Heart left ventricle (tissue), 16 donors: Measurements from ENCODE around the gene MTRFR. TPM values are rescaled to one million over a fixed set of nuclear protein-coding genes. Genes with fewer than 3 reads are reported as not detected.

ENCODE experiments used
- ATAC-seq, 4 donors: fragments of 200-7000 bp; cut with Tn5 transposase; one replicate each; pipeline ENCODE4 v1.9.1; 2020 to 2022; ENCODE audit warnings: moderate library complexity in 4 of 4, mild to moderate bottlenecking in 3 of 4, moderate number of reproducible peaks in 1 of 4
- DNase-seq, 5 donors: peaks; one replicate each; pipeline ENCODE4 v3.0.0-alpha.2; 2020
- H3K27ac ChIP-seq, 12 donors: fragments of 200-600 bp; sonication (generic) in 4 of 12; one replicate each; pipeline versions ENCODE4 v1.5.0 to v1.8.0; 2016 to 2022; ENCODE audit warnings: mild to moderate bottlenecking in 2 of 12
- H3K27me3 ChIP-seq, 9 donors: fragments of 200-600 bp; sonication (generic) in 2 of 9; one replicate each; pipeline versions ENCODE4 v1.5.1 to v1.8.0; 2016 to 2022; ENCODE audit warnings: mild to moderate bottlenecking in 3 of 9
- H3K36me3 ChIP-seq, 9 donors: fragments of 200-600 bp; sonication (generic) in 2 of 9; one replicate each; pipeline versions ENCODE4 v1.5.0 to v1.8.0; 2018 to 2022; ENCODE audit warnings: mild to moderate bottlenecking in 2 of 9
- H3K4me1 ChIP-seq, 12 donors: fragments of 200-600 bp; sonication (generic) in 4 of 12; one replicate each; pipeline versions ENCODE4 v1.5.0 to v1.8.0; 2016 to 2022; ENCODE audit warnings: mild to moderate bottlenecking in 3 of 12
- H3K4me3 ChIP-seq, 12 donors: fragments of 200-600 bp; sonication (generic) in 4 of 12; one replicate each; pipeline versions ENCODE4 v1.5.0 to v1.8.0; 2017 to 2022; ENCODE audit warnings: mild to moderate bottlenecking in 9 of 12, moderate library complexity in 4 of 12
- H3K9me3 ChIP-seq, 12 donors: fragments of 200-600 bp; sonication (generic) in 4 of 12; one replicate each; pipeline versions ENCODE4 v1.5.0 to v1.8.0; 2016 to 2022; ENCODE audit warnings: mild to moderate bottlenecking in 1 of 12
- POLR2A ChIP-seq, 2 donors: fragments of 450-650 bp; IDR thresholded peaks; one replicate each; pipeline ENCODE4 v1.6.1; 2017; ENCODE audit warnings: antibody characterized with exemption in 2 of 2, mild to moderate bottlenecking in 2 of 2, moderate library complexity in 2 of 2
- WGBS, 4 donors: extraction: QIAGEN DNeasy Blood & Tissue Kit in 2 of 4; methylation state at CpG; one replicate each; pipeline versions ENCODE4 v1.1.5 to v1.1.7; 2013 to 2018; 5-methylcytosine and 5-hydroxymethylcytosine counted together
- intact Hi-C, 10 donors: fragments of 100-400 bp; cut with DNase I; formaldehyde crosslinking; loops; one replicate each; pipeline versions ENCODE4 v1.11.1 to v1.14.2; 2022
- polyA plus RNA-seq, 2 donors: library from polyadenylated mRNA; stranded (reverse); fragments of 200-250 nt; gene quantifications; one replicate each; pipeline ENCODE4 v1.2.3, GENCODE V29; 2013
- total RNA-seq, 9 donors: library from RNA; depleted of rRNA in 2 of 9; stranded (reverse); fragments of >200 nt in 2 of 9; fragmentation: NEBNext Ultra II Directional in 3 of 9; extraction: Animal tissue kit (Norgen Biotek cat#: 25700) in 3 of 9; gene quantifications; one replicate each; pipeline versions ENCODE4 v1.1.0 to v1.2.4, GENCODE V29; 2016 to 2023
- TF ChIP-seq, protein P1 (sequence below), 12 donors: fragments of 200-600 bp; sonication (generic) in 4 of 12; IDR thresholded peaks; one replicate each; pipeline versions ENCODE4 v1.5.0 to v1.8.0; 2018 to 2022; ENCODE audit warnings: antibody characterized with exemption in 12 of 12, mild to moderate bottlenecking in 5 of 12
- donor health status: ischemic (EF 13 %, LVEDD 7.1; RV severe dilation, severe dysfunction).
- donor health status: healthy with polysubstance abuse.
- donor health status: DM: no; HTN: yes; CAD: no.
- donor health status: DM: no; HTN: no; CAD: no.
- donor health status: ischemic (EF 25% LVEDD 6.9; RV normal size, moderate dysfunction).
- donor health status: ischemic (EF 25% LVEDD 5.7; RV mildly dilated, moderate dysfunction).
- donor health status: healthy.
- donor health status: DM: yes; HTN: yes; CAD: no.
- donor health status: ischemic (EF 35%, LVEDD 5.7; RV mildly dilated, moderate dysfunction).
- donor health status: nonischemic (EF 11% LVEDD 7.7; RV severe dilation, severe dysfunction).
- donor health status: DM: yes; HTN: yes; CAD: no.
- donor health status: PGD.
- donor health status: ischemic (EF 29% LVEDD 5.4; RV normal size, mild dysfunction).
- donor health status: nonischemic (EF 23%, LVEDD 6.1; RV moderate dilation, normal function).

MTRFR gene
- total and polyA plus RNA-seq, 11 donors: 7.9 to 16.0 (median 11.8) TPM

DNA sequence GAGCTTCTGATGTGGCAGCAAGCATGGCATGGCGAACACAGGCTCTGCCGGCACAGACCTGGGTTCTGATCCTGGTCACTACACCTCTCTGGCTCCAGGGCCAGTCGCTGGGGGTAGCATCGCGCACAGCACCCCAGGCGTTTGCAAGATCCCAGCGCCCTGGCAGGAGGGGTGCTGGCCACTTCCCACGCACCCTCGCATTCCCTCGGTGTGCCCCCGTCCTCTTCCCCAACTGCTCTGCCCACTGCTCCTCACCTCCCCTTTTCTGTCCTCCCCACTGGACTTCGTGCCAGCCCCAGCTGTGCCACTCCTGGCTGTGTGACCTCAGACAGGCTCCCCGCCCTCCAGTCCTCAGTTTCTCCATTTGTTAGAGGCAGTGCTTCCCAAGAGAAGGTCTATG, 35.6 kb downstream of the MTRFR start:
- H3K27me3 ChIP-seq: no peaks in the 10 kb centered on the region
- H3K4me1 ChIP-seq: peaks cover 3 to 39% (median 29%) of the 10 kb centered on the region in 12 donors
- ATAC-seq (no peak), DNase-seq (no peak)
- 72 to 83% (median 76%) methylated on average over 11 to 13 of the region's 13 CpGs for WGBS, 4 donors
- no peaks in the 10 kb centered on the region for H3K9me3 ChIP-seq
- H3K27ac ChIP-seq: peak overlapping the region; percentile 58 to 93 (median 84)
- H3K36me3 ChIP-seq: peaks cover 0 to 30% (median 14%) of the 10 kb centered on the region in 9 donors
- TF ChIP-seq, protein P1, sequence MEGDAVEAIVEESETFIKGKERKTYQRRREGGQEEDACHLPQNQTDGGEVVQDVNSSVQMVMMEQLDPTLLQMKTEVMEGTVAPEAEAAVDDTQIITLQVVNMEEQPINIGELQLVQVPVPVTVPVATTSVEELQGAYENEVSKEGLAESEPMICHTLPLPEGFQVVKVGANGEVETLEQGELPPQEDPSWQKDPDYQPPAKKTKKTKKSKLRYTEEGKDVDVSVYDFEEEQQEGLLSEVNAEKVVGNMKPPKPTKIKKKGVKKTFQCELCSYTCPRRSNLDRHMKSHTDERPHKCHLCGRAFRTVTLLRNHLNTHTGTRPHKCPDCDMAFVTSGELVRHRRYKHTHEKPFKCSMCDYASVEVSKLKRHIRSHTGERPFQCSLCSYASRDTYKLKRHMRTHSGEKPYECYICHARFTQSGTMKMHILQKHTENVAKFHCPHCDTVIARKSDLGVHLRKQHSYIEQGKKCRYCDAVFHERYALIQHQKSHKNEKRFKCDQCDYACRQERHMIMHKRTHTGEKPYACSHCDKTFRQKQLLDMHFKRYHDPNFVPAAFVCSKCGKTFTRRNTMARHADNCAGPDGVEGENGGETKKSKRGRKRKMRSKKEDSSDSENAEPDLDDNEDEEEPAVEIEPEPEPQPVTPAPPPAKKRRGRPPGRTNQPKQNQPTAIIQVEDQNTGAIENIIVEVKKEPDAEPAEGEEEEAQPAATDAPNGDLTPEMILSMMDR (IDR thresholded peaks at IDR 0.05): no peak
- no peak for TF ChIP-seq POLR2A (IDR thresholded peaks at IDR 0.05)
- H3K4me3 ChIP-seq: peak overlapping the region in 7 of 12 donors; percentile 61 to 93 (median 78)
- intact Hi-C loops: loop anchor here in 2 of 10 donors (10.0 kb wide), 1 partner anchor 336 kb away; the partner anchor contains the start of gene DDX55 (in 2 of the 2)

DNA sequence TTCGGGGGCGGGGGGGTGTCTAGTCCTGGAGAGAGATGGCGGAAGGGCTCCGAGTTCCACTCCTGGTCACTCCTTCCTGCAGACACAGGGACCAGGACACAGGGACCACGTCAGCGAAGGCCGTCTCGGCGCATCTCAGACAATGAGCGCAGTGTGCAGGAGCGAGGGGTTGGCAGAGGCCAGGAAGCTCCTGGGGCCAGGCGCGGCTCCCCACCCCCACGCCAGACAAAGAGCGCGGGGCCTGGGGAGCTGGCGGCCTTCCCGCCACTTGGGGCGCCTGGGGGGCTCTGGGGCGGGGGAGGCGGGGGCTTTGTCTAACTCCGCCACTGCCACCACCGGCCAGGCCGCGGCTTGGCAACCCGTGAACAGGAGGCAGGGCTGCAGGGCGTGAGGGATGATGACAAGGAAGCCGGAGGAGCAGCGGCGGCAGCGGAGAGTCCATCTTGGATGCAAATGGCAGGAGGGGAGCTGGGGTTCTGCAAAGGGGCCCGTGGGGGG, 36.2 kb downstream of the MTRFR start:
- ATAC-seq: peak; percentile 11 to 80 (median 68)
- H3K4me3 ChIP-seq: peak overlapping the region; percentile 61 to 93 (median 76)
- peak overlapping the region; percentile 58 to 93 (median 84) for H3K27ac ChIP-seq
- no peaks in the 10 kb centered on the region for H3K9me3 ChIP-seq
- WGBS, 4 donors: 9 to 36% (median 15%) methylated on average over 3 to 32 of the region's 32 CpGs
- peaks cover 0 to 26% (median 9%) of the 10 kb centered on the region in 9 donors for H3K36me3 ChIP-seq
- TF ChIP-seq, protein P1 (IDR thresholded peaks at IDR 0.05): peak in 4 of 12 donors; percentile 15 to 34 (median 24)
- TF ChIP-seq POLR2A (IDR thresholded peaks at IDR 0.05): no peak
- peak; percentile 74 to 84 (median 82) for DNase-seq
- intact Hi-C loops: loop anchor here in 2 of 10 donors (10.0 kb wide), 1 partner anchor 335 kb away; the partner anchor contains the start of gene DDX55 (in 2 of the 2)
- no peaks in the 10 kb centered on the region for H3K27me3 ChIP-seq
- peaks cover 3 to 39% (median 29%) of the 10 kb centered on the region in 12 donors for H3K4me1 ChIP-seq

DNA sequence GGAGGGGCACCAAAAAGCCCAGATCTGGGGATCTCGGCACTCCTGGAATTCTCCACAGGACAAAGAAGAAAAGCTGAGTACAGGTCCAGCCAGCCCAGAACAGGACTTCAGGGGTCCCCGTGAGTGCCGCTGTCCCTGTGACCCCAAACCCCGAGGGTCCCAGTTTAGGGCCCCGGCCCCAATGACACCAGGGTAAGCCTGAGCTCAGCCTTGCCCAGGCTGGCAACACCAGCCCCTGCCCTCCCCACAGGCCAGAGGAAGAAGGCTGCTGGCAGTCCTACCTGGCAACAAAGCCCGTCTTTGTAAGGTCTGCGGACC, 36.6 kb downstream of the MTRFR start:
- no peaks in the 10 kb centered on the region for H3K27me3 ChIP-seq
- H3K27ac ChIP-seq: peak overlapping the region; percentile 58 to 93 (median 84)
- H3K36me3 ChIP-seq: peaks cover 0 to 22% (median 7%) of the 10 kb centered on the region in 9 donors
- intact Hi-C loops: loop anchor here in 4 of 10 donors (2.0 to 10.0 kb wide), 2 partner anchors 95 to 335 kb away; partner anchors contain the start of genes DDX55 (in 2 of the 4) and SBNO1 (in 2 of the 4)
- ATAC-seq (no peak), DNase-seq (no peak)
- H3K4me3 ChIP-seq: peak overlapping the region; percentile 61 to 93 (median 76)
- H3K9me3 ChIP-seq: no peaks in the 10 kb centered on the region
- TF ChIP-seq POLR2A (IDR thresholded peaks at IDR 0.05): no peak
- TF ChIP-seq, protein P1 (IDR thresholded peaks at IDR 0.05): no peak
- WGBS, 4 donors: 2 to 6% (median 3%) methylated on average over 4 to 7 of the region's 7 CpGs
- peaks cover 3 to 39% (median 29%) of the 10 kb centered on the region in 12 donors for H3K4me1 ChIP-seq

DNA sequence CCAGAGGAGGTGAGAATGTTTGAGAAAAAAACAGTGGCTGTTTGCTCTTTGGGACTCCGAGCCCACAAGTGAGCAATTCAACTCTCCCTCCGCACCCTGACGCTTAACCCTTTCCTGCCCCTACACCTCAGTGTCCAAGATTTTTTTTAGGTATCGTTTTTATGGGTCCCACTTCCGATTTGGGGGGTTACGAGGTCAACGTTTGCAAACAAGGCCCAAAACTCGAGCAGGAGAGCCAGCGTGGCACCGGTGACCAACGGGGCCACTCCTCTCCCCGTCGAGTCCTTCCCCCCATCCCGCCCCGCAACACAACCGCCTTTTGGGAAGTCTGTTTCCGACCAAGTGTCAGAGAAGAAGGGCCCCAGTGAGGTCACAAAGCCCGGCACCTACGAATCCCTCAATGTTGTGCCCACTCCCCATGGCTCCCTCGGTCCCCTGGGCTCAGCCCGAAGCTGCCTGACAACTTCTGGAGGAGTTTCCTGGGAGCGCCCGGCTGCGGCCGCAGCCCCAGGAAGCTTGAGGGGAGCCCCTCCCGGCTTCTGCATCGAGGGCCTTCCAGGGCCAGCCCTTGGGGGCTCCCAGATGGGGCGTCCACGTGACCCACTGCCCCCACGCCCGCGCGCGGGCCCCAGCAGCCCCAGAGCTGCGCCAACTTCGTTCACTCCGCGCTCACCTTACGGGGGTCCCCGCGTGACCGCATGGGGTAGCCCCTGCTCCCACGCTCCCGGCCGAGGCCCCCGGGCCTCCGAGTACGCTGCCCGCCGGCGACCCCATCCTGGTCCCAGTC, 37.2 kb downstream of the MTRFR start:
- Histone ChIP-seq H3K27me3 (no peaks in the 10 kb centered on the region), H3K9me3 (no peaks in the 10 kb centered on the region), H3K4me1 (peaks cover 3 to 39% (median 29%) of the 10 kb centered on the region in 12 donors), H3K36me3 (peaks cover 0 to 17% (median 7%) of the 10 kb centered on the region in 9 donors), H3K4me3 (peak overlapping the region; percentile 61 to 93 (median 76)), H3K27ac (peak overlapping the region; percentile 58 to 93 (median 84))
- peak in 3 of 5 donors; percentile 41 to 72 (median 51) for DNase-seq
- TF ChIP-seq, protein P1 (IDR thresholded peaks at IDR 0.05): peak in 1 of 12 donors; percentile 0
- no peak for TF ChIP-seq POLR2A (IDR thresholded peaks at IDR 0.05)
- WGBS, 4 donors: 1% methylated on average over 22 to 51 of the region's 51 CpGs
- peak in 3 of 4 donors; percentile 2 to 11 (median 11) for ATAC-seq
- intact Hi-C loops: loop anchor here in 2 of 10 donors (2.0 kb wide), 1 partner anchor 94 kb away; the partner anchor contains the start of gene SBNO1 (in 2 of the 2)
